Spleen (tissue), 11 donors: Measurements from ENCODE around the gene KL. TPM values are rescaled to one million over a fixed set of nuclear protein-coding genes. Genes with fewer than 3 reads are reported as not detected.
A peak's percentile ranks its signal among the peaks of the same experiment; 100 is the strongest.

Experiments
- DNase-seq: peaks from one replicate; pipeline ENCODE4 v3.0.0-alpha.2; 2020
- H3K27ac ChIP-seq, 8 donors: fragments of 200-600 bp; sonication (generic) in 7 of 8; 1 replicate in 4 of 8; 2 replicates in 4 of 8; pipeline versions ENCODE4 v1.5.0 to v1.8.0; 2016 to 2021; ENCODE audit warnings: inconsistent platforms in 4 of 8, mild to moderate bottlenecking in 4 of 8, moderate library complexity in 1 of 8
- H3K27me3 ChIP-seq, 7 donors: fragments of 200-600 bp; sonication (generic) in 6 of 7; replicated peaks in 1 of 7; 1 replicate in 4 of 7; 2 replicates in 3 of 7; pipeline versions ENCODE4 v1.5.0 to v1.8.0; 2016 to 2021; ENCODE audit warnings: inconsistent platforms in 3 of 7, mild to moderate bottlenecking in 1 of 7
- H3K36me3 ChIP-seq, 6 donors: fragments of 200-600 bp; sonication (generic) in 5 of 6; 1 replicate in 4 of 6; 2 replicates in 2 of 6; pipeline versions ENCODE4 v1.5.0 to v1.8.0; 2016 to 2021; ENCODE audit warnings: inconsistent platforms in 2 of 6
- H3K4me1 ChIP-seq, 6 donors: fragments of 200-600 bp; sonication (generic) in 5 of 6; 1 replicate in 3 of 6; 2 replicates in 3 of 6; pipeline versions ENCODE4 v1.5.0 to v1.8.0; 2016 to 2021; ENCODE audit warnings: inconsistent platforms in 3 of 6
- H3K4me3 ChIP-seq, 8 donors: fragments of 200-600 bp; sonication (generic) in 7 of 8; 1 replicate in 4 of 8; 2 replicates in 4 of 8; pipeline versions ENCODE4 v1.5.0 to v1.8.0; 2016 to 2021; ENCODE audit warnings: inconsistent platforms in 4 of 8, mild to moderate bottlenecking in 4 of 8, moderate library complexity in 2 of 8
- H3K9me3 ChIP-seq, 8 donors: fragments of 200-600 bp; sonication (generic) in 7 of 8; 1 replicate in 4 of 8; 2 replicates in 4 of 8; pipeline versions ENCODE4 v1.5.0 to v1.8.0; 2016 to 2021; ENCODE audit warnings: inconsistent platforms in 4 of 8
- CTCF ChIP-seq, 11 experiments: fragments of 200-600 bp in 7 of 11; fragments of 450-650 bp in 4 of 11; sonication (generic) in 4 of 11; IDR thresholded peaks in 8 of 11; conservative IDR thresholded peaks in 3 of 11; 1 replicate in 7 of 11; 2 replicates in 4 of 11; pipeline versions ENCODE4 v1.4.0 to v1.8.0; 2016 to 2021; ENCODE audit warnings: antibody characterized with exemption in 11 of 11, inconsistent platforms in 4 of 11, mild to moderate bottlenecking in 1 of 11
- POLR2A ChIP-seq, 3 donors: fragments of 450-650 bp; IDR thresholded peaks; one replicate each; pipeline ENCODE4 v1.5.1; 2017; ENCODE audit warnings: antibody characterized with exemption in 3 of 3, mild to moderate bottlenecking in 1 of 3
- POLR2AphosphoS5 ChIP-seq, 3 donors: sonication (generic); formaldehyde crosslinking; IDR thresholded peaks; one replicate each; pipeline ENCODE4 v1.5.1; 2017; ENCODE audit warnings: antibody characterized with exemption in 3 of 3
- WGBS, 5 donors: extraction: QIAGEN DNeasy Blood & Tissue Kit in 3 of 5; methylation state at CpG; one replicate each; pipeline versions ENCODE4 v1.1.5 to v1.1.7; 2013 to 2018; 5-methylcytosine and 5-hydroxymethylcytosine counted together
- intact Hi-C: fragments of 100-400 bp; cut with DNase I; formaldehyde crosslinking; loops from one replicate; pipeline ENCODE4 v1.15.0; 2023; ENCODE audit warnings: low total_unique reads
- polyA plus RNA-seq, 3 donors: library from polyadenylated mRNA; stranded (reverse); fragments of 200-250 nt; gene quantifications; one replicate each; pipeline ENCODE4 v1.2.1, GENCODE V29; 2013
- total RNA-seq, 7 donors: library from RNA; depleted of rRNA in 3 of 7; stranded (reverse); fragments of >200 nt in 3 of 7; fragmentation: NEBNext Ultra II Directional in 4 of 7; extraction: Animal tissue kit (Norgen Biotek cat#: 25700) in 4 of 7; gene quantifications; one replicate each; pipeline versions ENCODE4 v1.1.0 to v1.2.1, GENCODE V29; 2016 to 2021
- donor health status: healthy with polysubstance abuse.
- donor health status: DM: no; HTN: no; CAD: no; lungs with moderate emphysema.
- donor health status: DM: no; HTN: no; CAD: no.
- donor health status: Bipolar disorder and iron deficiency.
- donor health status: healthy.
- donor health status: DM: no; HTN: no; CAD: no.
- donor health status: DM: yes; HTN: yes; CAD: no.

KL gene
- total and polyA plus RNA-seq, 10 donors = 0.35 to 10.2 (median 4.6) TPM

- DNase-seq = no peak
These were observed 89.3 kb downstream of the KL start for GRCh38 chr13:33105387-33106005.

DNA sequence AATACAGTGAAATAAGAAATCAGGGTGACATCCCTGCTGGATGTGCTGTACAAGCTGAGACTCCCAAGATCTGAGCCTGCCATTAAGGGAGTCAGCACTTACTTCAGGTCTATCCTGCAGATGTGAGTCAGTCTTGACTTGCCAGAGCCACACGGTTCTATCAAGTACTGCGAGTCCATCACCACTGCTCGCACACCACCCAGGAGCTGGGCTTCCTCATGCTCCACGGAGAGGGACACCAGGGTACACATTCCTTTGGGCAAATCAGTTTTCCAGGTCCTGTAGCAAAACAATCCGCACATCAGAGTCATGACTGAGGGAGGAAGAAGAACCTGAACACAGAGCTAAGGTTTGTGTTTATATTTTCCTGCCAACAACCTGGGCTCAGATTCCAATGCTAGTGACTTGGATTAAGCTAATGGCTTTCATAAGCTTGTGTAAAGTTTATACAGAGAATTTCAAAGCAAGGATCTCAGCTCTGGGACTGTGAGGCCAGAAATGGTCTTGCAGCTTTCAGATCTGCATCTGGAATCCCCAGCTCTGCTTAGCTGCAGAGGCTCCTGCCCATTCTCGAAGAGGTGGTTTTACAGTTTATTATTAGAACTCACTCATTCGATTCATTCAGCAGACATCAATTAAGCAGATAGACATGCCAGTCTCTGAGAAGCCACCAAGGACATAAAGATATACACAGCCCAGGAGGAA is 90.6 kb downstream of the KL start:
- no peak overlapping the region for H3K4me3 ChIP-seq
- 74 to 86% (median 85%) methylated on average over 7 of the region's 7 CpGs for WGBS, 5 donors
- H3K4me1 ChIP-seq = peaks cover 0 to 36% (median 20%) of the 10 kb centered on the region in 6 donors
- TF ChIP-seq POLR2A (IDR thresholded peaks at IDR 0.05) = no peak
- TF ChIP-seq POLR2AphosphoS5 (IDR thresholded peaks at IDR 0.05) = no peak
- no peak for TF ChIP-seq CTCF (IDR thresholded peaks at IDR 0.05 in 8 of 11, conservative IDR thresholded peaks at IDR 0.05 in 3 of 11)
- peaks cover 0 to 64% (median 0%) of the 10 kb centered on the region in 6 donors for H3K36me3 ChIP-seq
- intact Hi-C loops = no loop called here
- H3K27me3 ChIP-seq = no peaks in the 10 kb centered on the region
- H3K27ac ChIP-seq = no peak overlapping the region
- DNase-seq = no peak
- no peaks in the 10 kb centered on the region for H3K9me3 ChIP-seq

More at GRCh38 chr13:33105387-33106005, 89.3 kb downstream of the KL start:
- peak in 1 of 3 donors; percentile 5 for TF ChIP-seq POLR2AphosphoS5 (IDR thresholded peaks at IDR 0.05)
- no peak for TF ChIP-seq POLR2A (IDR thresholded peaks at IDR 0.05)
- WGBS, 5 donors = 37 to 48% (median 43%) methylated on average over 9 of the region's 9 CpGs
- Histone ChIP-seq H3K9me3 (no peaks in the 10 kb centered on the region), H3K4me1 (peaks cover 0 to 27% (median 7%) of the 10 kb centered on the region in 6 donors), H3K27ac (peak overlapping the region in 1 of 8 donors; percentile 28), H3K27me3 (no peaks in the 10 kb centered on the region), H3K4me3 (no peak overlapping the region), H3K36me3 (peaks cover 0 to 61% (median 0%) of the 10 kb centered on the region in 6 donors)
- intact Hi-C loops = no loop called here

DNA sequence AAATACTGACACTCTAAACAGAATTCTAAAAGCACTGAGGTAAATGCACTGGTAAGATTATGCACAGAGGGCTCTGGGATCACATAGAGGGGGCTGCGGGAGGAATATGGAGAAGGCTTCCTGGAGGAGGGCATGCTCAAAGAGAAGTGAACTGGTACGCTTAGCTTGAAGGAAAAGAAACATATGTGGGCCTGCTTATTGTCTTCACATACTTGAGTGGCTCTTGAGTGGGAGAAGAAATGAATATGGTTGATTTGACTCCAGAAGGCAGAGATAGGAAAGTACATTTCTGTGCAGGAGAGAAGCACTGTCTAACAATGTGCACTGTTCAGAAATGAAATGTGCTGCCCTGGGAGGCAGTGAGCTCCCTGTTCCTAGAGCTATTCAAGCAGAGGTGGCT is 91.1 kb downstream of the KL start:
- no peaks in the 10 kb centered on the region for H3K9me3 ChIP-seq
- TF ChIP-seq POLR2AphosphoS5 (IDR thresholded peaks at IDR 0.05) (no peak), CTCF (IDR thresholded peaks at IDR 0.05 in 8 of 11, conservative IDR thresholded peaks at IDR 0.05 in 3 of 11) (no peak), POLR2A (IDR thresholded peaks at IDR 0.05) (no peak)
- H3K27ac ChIP-seq = no peak overlapping the region
- DNase-seq = no peak
- 84 to 91% (median 90%) methylated on average over 2 of the region's 2 CpGs for whole genome bisulfite sequencing, 5 donors
- H3K36me3 ChIP-seq = peaks cover 0 to 68% (median 0%) of the 10 kb centered on the region in 6 donors
- H3K27me3 ChIP-seq = no peaks in the 10 kb centered on the region
- intact Hi-C loops = no loop called here
- H3K4me3 ChIP-seq = no peak overlapping the region
- peaks cover 0 to 36% (median 20%) of the 10 kb centered on the region in 6 donors for H3K4me1 ChIP-seq

GRCh38 chr13:33108620-33109019 is 92.4 kb downstream of the KL start:
- no peaks in the 10 kb centered on the region for H3K9me3 ChIP-seq
- WGBS, 5 donors = 90 to 99% (median 93%) methylated on average over 5 of the region's 5 CpGs
- peaks cover 0 to 81% (median 2%) of the 10 kb centered on the region in 6 donors for H3K36me3 ChIP-seq
- H3K4me3 ChIP-seq = no peak overlapping the region
- intact Hi-C loops = no loop called here
- H3K27ac ChIP-seq = no peak overlapping the region
- DNase-seq = no peak
- TF ChIP-seq CTCF (IDR thresholded peaks at IDR 0.05 in 8 of 11, conservative IDR thresholded peaks at IDR 0.05 in 3 of 11) (no peak), POLR2AphosphoS5 (IDR thresholded peaks at IDR 0.05) (no peak), POLR2A (IDR thresholded peaks at IDR 0.05) (no peak)
- H3K27me3 ChIP-seq = no peaks in the 10 kb centered on the region
- peaks cover 0 to 36% (median 20%) of the 10 kb centered on the region in 6 donors for H3K4me1 ChIP-seq
